Measurements from ENCODE around the gene CLDN6. TPM values are rescaled to one million over a fixed set of nuclear protein-coding genes. Genes with fewer than 3 reads are reported as not detected.
"Not testable (repeated sequence)": the region's sequence is repeated elsewhere in the genome, so short reads cannot be mapped to it uniquely, and the experiment has no call there.

Gene CLDN6
- total RNA-seq, 1 experiment from 2014 or later: 0.49 TPM

- no peak overlapping the region for H3K27ac ChIP-seq (ENCODE audit: low read depth, low read length)
- RAD21 ChIA-PET (ENCODE audit: low non-redundant PET in 1 of 2, low total read pairs in 2 of 2, uncharacterized antibody in 2 of 2, unreplicated experiment in 2 of 2): no interaction called here
- H3K9me3 ChIP-seq (ENCODE audit: control insufficient read depth in 1 of 2, insufficient read depth in 1 of 2, low read depth in 1 of 2, low read length in 2 of 2): no peaks in the 10 kb centered on the region
- no peak for ATAC-seq
- H2AFZ ChIP-seq (ENCODE audit: low read depth, low read length, poor library complexity, severe bottlenecking): no peak overlapping the region
- H3K4me1 ChIP-seq (ENCODE audit: control insufficient read depth in 1 of 2, insufficient read depth in 2 of 2, low read length in 2 of 2): peaks cover 0 to 23% of the 10 kb centered on the region in 2 experiments; a peak in 3 of 4 replicates
- H3K9ac ChIP-seq (ENCODE audit: low read length): no peak overlapping the region
- no peak overlapping the region for H3K4me3 ChIP-seq (replicated peaks in 1 of 2; ENCODE audit: low read depth in 1 of 2, low read length in 2 of 2)
- H3K9me2 ChIP-seq (ENCODE audit: insufficient read depth): no peaks in the 10 kb centered on the region
- POLR2A ChIA-PET: no interaction called here
- intact Hi-C loops (cut with micrococcal nuclease): loop anchor here (10.0 kb wide), 1 partner anchor 118 kb away; no protein-coding TSS in a partner anchor
- CTCF ChIA-PET: interaction anchor here (0.6 kb wide), 1 partner anchor 9 kb away, joined by 4 read pairs; no protein-coding TSS in a partner anchor
- TF ChIP-seq FOSL1 (IDR thresholded peaks at IDR 0.05; ENCODE audit: low read depth): no peak
- no peak for TF ChIP-seq CEBPB (IDR thresholded peaks at IDR 0.05; ENCODE audit: low read depth)
- no peak overlapping the region for H3K4me2 ChIP-seq (ENCODE audit: low read length)
- no peaks in the 10 kb centered on the region for H3K36me3 ChIP-seq (ENCODE audit: control insufficient read depth in 1 of 2, insufficient read depth in 2 of 2, low read length in 2 of 2)
- no peaks in the 10 kb centered on the region for H3K27me3 ChIP-seq (ENCODE audit: insufficient read depth, low read length)
- DNase-seq (ENCODE audit: low read depth, low spot score): no peak
- no TSS peak for BruUV-seq (replicated peaks)
- no peaks in the 10 kb centered on the region for H3K79me2 ChIP-seq (ENCODE audit: insufficient read depth, low read length)
- no peaks in the 10 kb centered on the region for H4K20me1 ChIP-seq (ENCODE audit: insufficient read depth)
Measured at GRCh38 chr16:3056336-3057180, 38.6 kb upstream of the CLDN6 start.

GRCh38 chr16:3055734-3056115, 37.7 kb upstream of the CLDN6 start:
- DNase-seq (ENCODE audit: low read depth, low spot score); ATAC-seq; H4K20me1 ChIP-seq (ENCODE audit: insufficient read depth); H3K4me2 ChIP-seq (ENCODE audit: low read length); H3K36me3 ChIP-seq (ENCODE audit: control insufficient read depth in 1 of 2, insufficient read depth in 2 of 2, low read length in 2 of 2); H3K9me3 ChIP-seq (ENCODE audit: control insufficient read depth in 1 of 2, insufficient read depth in 1 of 2, low read depth in 1 of 2, low read length in 2 of 2); H3K4me3 ChIP-seq (replicated peaks in 1 of 2; ENCODE audit: low read depth in 1 of 2, low read length in 2 of 2); H3K27me3 ChIP-seq (ENCODE audit: insufficient read depth, low read length); RAD21 ChIA-PET (ENCODE audit: low non-redundant PET in 1 of 2, low total read pairs in 2 of 2, uncharacterized antibody in 2 of 2, unreplicated experiment in 2 of 2); H3K79me2 ChIP-seq (ENCODE audit: insufficient read depth, low read length); CTCF ChIA-PET; POLR2A ChIA-PET; H3K27ac ChIP-seq (ENCODE audit: low read depth, low read length); BruUV-seq (replicated peaks); H3K9me2 ChIP-seq (ENCODE audit: insufficient read depth); H2AFZ ChIP-seq (ENCODE audit: low read depth, low read length, poor library complexity, severe bottlenecking); H3K9ac ChIP-seq (ENCODE audit: low read length): not testable (repeated sequence)
- peaks cover 0 to 26% of the 10 kb centered on the region in 2 experiments; a peak in 3 of 4 replicates for H3K4me1 ChIP-seq (ENCODE audit: control insufficient read depth in 1 of 2, insufficient read depth in 2 of 2, low read length in 2 of 2)
- intact Hi-C loops (cut with micrococcal nuclease): loop anchor here (10.0 kb wide), 1 partner anchor 119 kb away; no protein-coding TSS in a partner anchor

Data from HCT116 (cell line).